ENCODE results near the gene RUNX3. TPM values are rescaled to one million over a fixed set of nuclear protein-coding genes. Genes with fewer than 3 reads are reported as not detected.

Gene RUNX3
- total RNA-seq, 1 donor from 2014 or later: 5.3 TPM

DNA sequence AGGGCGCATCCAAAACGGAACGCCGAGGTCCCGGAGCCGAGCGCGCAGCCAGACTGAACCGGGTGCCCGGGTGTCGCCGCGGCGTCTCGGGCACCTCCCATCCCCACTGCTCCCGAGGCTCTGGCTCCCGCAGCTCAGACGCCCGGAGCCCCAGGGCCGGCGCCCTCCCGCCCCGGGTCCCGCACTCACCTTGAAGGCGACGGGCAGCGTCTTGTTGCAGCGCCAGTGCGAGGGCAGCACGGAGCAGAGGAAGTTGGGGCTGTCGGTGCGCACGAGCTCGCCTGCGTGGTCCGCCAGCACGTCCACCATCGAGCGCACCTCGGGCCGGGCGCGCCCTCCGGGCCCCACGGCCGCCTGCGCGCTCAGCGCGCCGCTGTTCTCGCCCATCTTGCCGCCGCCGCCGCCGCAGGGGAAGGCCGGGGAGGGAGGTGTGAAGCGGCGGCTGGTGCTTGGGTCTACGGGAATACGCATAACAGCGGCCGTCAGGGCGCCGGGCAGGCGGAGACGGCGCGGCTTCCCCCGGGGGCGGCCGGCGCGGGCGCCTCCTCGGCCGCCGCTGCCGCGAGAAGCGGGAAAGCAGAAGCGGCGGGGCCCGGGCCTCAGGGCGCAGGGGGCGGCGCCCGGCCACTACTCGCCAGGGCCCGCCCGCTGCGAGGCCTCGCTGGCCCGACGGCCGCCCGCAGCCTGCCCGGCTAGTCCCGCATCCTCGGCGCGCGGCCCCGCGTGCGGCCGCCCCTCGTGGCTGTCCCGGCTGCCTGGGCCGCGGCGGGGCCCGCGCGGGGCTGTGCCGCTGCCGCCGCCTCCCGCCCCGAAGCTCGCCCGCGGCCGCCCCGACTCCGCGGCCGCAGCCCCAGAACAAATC is 447 bp downstream of the RUNX3 start:
- DNase-seq (ENCODE audit: low spot score): no peak

DNA sequence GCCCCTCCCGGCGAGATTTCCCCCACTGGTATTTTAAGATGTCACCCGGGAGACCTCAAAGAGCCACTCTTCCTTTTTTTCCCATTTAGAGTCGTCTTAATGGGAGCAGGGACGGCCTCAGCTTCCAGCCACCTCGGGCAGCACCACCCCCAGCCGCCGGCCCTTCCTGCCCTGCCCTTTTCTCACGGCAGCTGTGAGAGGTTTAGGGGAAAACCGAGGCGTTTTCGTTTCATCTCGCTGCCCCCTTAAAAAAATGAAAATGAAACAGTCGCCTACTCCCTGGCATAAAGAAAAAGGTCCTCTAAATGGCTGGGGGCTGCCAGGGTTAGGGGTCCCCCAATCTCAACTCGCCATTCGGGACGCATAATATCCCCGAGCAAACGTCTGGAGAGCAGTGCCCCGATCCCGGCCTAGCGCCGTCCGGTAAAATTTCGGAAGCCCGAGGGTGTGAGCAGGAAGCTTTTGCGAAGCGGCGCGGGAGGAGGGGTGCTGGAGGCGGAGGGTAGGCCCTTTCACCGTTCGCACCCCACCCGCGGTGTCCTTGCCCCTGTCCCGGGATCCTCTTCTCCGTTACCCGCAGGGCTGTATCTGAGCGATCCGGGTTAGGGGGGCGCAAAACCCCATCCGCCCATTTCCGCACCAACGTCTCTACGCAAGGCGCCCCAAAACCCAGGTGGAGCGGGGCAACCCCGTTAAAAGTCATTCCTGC is 1.2 kb downstream of the RUNX3 start:
- no peak for DNase-seq (ENCODE audit: low spot score)

- no peak for DNase-seq (ENCODE audit: low spot score)
Measured at GRCh38 chr1:24927988-24928688, 1.9 kb downstream of the RUNX3 start.

- no peak for DNase-seq (ENCODE audit: low spot score)
Measured at GRCh38 chr1:24927473-24927872, 2.6 kb downstream of the RUNX3 start.

GRCh38 chr1:24926563-24927249 is 3.4 kb downstream of the RUNX3 start:
- DNase-seq (ENCODE audit: low spot score): no peak

DNA sequence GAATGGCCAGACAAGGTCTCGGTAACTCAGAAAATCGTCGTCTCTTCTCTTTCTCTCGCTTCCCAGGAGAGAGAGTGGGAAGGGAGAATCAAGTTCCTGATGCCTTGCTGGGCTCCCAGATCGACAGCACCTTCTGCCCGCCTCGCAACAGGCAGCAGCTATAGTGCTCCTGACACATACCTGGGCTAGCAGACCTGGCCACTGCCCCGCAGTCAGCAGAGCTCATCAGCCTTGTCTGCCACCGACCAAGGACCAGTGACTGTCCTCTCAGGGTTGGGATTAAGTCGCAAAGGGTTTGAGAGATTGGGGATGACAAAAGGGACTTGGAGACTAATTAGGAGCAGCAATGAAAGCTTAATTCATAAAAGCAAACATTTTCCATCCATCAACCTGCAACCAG is 4.1 kb downstream of the RUNX3 start:
- no peak for DNase-seq (ENCODE audit: low spot score)

- DNase-seq (ENCODE audit: low spot score): no peak
Measured at GRCh38 chr1:24925082-24925779, 4.8 kb downstream of the RUNX3 start.

GRCh38 chr1:24923485-24924113 is 6.5 kb downstream of the RUNX3 start:
- no peak for DNase-seq (ENCODE audit: low spot score)

DNA sequence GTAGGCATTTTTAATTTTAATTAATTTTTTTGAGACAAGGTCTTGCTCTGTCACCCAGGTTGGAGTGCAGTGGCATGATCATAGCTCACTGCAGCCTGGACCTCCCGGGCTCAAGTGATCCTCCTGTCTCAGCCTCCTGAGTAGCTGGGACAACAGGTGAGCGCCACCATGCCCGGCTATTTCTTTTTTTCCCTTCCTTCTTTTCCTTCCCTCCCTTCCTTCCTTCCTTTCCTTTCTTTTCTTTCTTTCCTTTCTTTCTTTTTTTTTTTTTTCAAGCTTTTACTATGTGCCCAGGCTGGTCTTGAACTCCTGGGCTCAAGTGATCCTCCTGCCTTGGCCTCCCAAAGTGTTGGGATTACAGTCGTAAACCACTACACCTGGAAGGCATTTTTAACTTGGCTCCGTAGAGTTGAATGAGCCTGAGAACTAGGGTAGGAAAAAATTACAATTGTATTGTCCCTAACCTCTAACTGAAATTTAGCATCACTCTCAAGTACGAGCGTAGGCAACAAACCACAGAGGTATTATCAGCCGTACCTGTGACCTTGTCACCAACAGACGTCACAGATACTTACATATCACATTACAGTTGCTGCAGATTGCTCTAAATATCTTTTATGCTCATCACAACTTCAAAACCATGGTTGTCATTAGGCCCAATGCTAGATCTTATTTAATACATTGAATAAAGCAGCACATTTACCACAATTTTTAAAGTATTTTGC is 8.0 kb downstream of the RUNX3 start:
- no peak for DNase-seq (ENCODE audit: low spot score)

DNA sequence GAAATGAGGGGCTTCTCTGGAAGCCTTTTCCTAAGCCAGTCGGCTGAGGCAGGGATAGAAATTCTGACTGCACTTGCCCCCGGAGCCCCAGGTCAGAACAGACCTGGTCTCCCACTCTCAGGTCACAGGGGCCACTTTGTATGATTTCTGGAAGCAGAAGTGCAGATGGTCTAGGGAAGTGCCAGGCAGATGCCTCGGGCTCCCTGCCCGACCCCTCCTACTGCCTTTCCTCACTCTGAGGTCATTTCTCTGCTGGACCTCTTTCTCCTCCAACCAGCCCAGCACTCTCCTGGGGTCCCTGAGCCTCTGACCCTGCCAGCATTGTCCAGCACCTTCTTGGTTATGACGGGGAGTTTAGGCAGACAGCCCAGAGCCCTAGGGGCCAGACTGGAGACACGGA is 8.7 kb downstream of the RUNX3 start:
- no peak for DNase-seq (ENCODE audit: low spot score)

GRCh38 chr1:24920533-24920925 is 9.5 kb downstream of the RUNX3 start:
- DNase-seq (ENCODE audit: low spot score): no peak

GRCh38 chr1:24919791-24920532 is 10.1 kb downstream of the RUNX3 start:
- no peak for DNase-seq (ENCODE audit: low spot score)

DNA sequence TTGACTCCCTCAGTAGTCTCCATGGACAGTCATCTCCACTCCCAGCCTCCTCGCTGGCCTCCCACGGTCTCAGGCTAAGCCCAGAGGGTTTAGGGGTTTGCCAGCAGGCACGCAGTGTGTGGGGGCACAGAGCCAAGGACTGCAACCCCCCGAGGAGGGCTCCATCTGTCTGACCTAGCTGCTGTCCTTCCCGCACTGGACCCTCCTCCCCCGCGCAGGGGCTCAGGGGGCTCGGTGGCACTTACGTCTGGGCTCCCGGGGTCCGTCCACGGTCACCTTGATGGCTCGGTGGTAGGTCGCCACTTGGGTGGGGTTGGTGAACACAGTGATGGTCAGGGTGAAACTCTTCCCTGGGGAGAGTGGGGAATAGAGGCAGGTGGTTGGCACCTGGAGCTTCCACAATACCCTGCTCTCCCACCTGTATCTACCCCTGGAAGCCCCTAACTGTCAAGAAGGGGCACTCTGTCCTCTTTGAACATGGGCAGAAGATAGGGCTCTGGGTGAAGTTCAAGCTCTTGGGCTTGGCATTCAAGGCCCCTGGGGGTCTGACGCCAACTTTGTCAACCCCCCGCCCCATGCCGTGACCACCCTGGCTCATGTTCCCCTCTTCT is 11.0 kb downstream of the RUNX3 start:
- no peak for DNase-seq (ENCODE audit: low spot score)

DNA sequence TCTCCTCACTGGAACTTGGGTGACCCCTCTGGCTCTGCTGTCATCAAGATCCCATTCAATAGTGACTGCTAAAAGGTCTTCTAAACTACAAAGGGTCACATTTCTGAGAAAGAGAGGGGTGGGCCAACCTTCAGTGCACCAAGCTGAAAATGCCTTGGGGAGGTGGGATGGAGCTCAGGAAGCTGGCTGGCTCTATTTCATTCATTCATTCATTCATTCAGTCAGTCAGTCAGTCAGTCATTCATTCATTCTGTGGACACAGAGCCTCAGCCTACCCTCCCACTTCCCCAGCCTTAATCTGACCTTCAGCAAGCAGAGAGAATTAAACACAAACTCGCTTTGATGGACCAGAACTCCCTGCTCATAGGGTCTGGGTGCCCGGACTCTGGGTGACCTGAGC is 11.7 kb downstream of the RUNX3 start:
- DNase-seq (ENCODE audit: low spot score): no peak

- DNase-seq (ENCODE audit: low spot score): no peak
Measured at GRCh38 chr1:24917327-24918074, 12.6 kb downstream of the RUNX3 start.

GRCh38 chr1:24915816-24916602 is 14.1 kb downstream of the RUNX3 start:
- DNase-seq (ENCODE audit: low spot score): no peak
